Stimulated activated CD8-positive, alpha-beta memory T cell treated with anti-CD3 and anti-CD28 coated beads, Interleukin-15, amount 100 ng/mL, for 4 hours (primary cell): ENCODE measurements around the gene BIRC6.
"Not testable (repeated sequence)": the region's sequence is repeated elsewhere in the genome, so short reads cannot be mapped to it uniquely, and the experiment has no call there.

Experiments used
- DNase-seq, 2 donors: peaks; one replicate each; pipeline ENCODE4 v3.0.0-alpha.2; 2020; ENCODE audit warnings: low read depth in 2 of 2

The BIRC6 gene

GRCh38 chr2:32446369-32446768, 89.5 kb downstream of the BIRC6 start:
- no peak for DNase-seq

GRCh38 chr2:32450851-32451250, 94.0 kb downstream of the BIRC6 start:
- no peak for DNase-seq

GRCh38 chr2:32452338-32453064, 95.7 kb downstream of the BIRC6 start:
- DNase-seq, result no peak

- no peak for DNase-seq
Observed at GRCh38 chr2:32453242-32454062, 96.6 kb downstream of the BIRC6 start.

GRCh38 chr2:32455816-32456215, 99.0 kb downstream of the BIRC6 start:
- DNase-seq, result no peak

- DNase-seq, result no peak
Observed at GRCh38 chr2:32456808-32457207, 100.0 kb downstream of the BIRC6 start.

GRCh38 chr2:32457814-32458213, 101.0 kb downstream of the BIRC6 start:
- no peak for DNase-seq

GRCh38 chr2:32460861-32461260, 104.0 kb downstream of the BIRC6 start:
- not testable (repeated sequence) for DNase-seq

- DNase-seq, result no peak
Observed at GRCh38 chr2:32463110-32463509, 106.3 kb downstream of the BIRC6 start.

GRCh38 chr2:32464431-32464830, 107.6 kb downstream of the BIRC6 start:
- DNase-seq, result no peak

GRCh38 chr2:32472605-32473004, 115.8 kb downstream of the BIRC6 start:
- DNase-seq, result no peak

- DNase-seq, result no peak
Observed at GRCh38 chr2:32474381-32474780, 117.6 kb downstream of the BIRC6 start.

- DNase-seq, result no peak
Observed at GRCh38 chr2:32478889-32479620, 122.2 kb downstream of the BIRC6 start.

- DNase-seq, result no peak
Observed at GRCh38 chr2:32479993-32480392, 123.2 kb downstream of the BIRC6 start.

GRCh38 chr2:32482471-32482870, 125.6 kb downstream of the BIRC6 start:
- DNase-seq, result no peak

- DNase-seq, result no peak
Observed at GRCh38 chr2:32484937-32485336, 128.1 kb downstream of the BIRC6 start.

GRCh38 chr2:32485399-32485798, 128.6 kb downstream of the BIRC6 start:
- no peak for DNase-seq

GRCh38 chr2:32489061-32489460, 132.2 kb downstream of the BIRC6 start:
- no peak for DNase-seq

GRCh38 chr2:32491346-32491745, 134.5 kb downstream of the BIRC6 start:
- no peak for DNase-seq

- DNase-seq, result no peak
Observed at GRCh38 chr2:32495139-32495538, 138.3 kb downstream of the BIRC6 start.

GRCh38 chr2:32496662-32497061, 139.8 kb downstream of the BIRC6 start:
- no peak for DNase-seq

- DNase-seq, result no peak
Observed at GRCh38 chr2:32498306-32498705, 141.5 kb downstream of the BIRC6 start.

GRCh38 chr2:32502941-32503340, 146.1 kb downstream of the BIRC6 start:
- no peak for DNase-seq
